ENCODE results near the gene TRIM14. TPM values are rescaled to one million over a fixed set of nuclear protein-coding genes. Genes with fewer than 3 reads are reported as not detected.

Gene TRIM14
- polyA plus RNA-seq, 3 donors = 23.0 to 30.6 (median 28.5) TPM

DNA sequence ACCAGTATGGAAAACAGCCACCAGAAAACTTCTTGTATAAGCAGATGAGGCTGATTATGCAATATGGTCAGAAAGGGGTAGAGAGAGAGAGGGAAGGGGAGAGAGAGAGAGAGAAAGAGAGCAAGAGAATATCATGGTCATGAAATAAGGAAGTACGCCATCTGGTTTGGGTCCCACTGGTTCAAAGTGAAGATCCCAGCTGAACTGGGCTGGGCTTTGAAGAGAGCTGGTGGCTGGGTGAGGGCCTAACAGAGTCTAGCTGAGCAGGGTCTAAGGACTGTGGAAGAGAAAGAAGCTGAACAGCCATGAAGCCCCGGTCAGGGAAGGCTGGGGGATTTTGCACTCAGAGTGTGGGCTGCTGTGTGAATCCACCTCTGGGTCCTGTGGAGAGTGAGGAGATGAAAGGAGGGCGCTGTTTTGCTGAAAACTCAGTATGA, 14.6 kb downstream of the TRIM14 start:
- Histone ChIP-seq H3K4me1 (ENCODE audit: control insufficient read depth in 1 of 2, insufficient read depth in 2 of 2, low read length in 2 of 2) (peaks cover 60 to 65% of the 10 kb centered on the region in 2 donors), H3K27ac (ENCODE audit: low read depth in 1 of 2, low read length in 2 of 2) (peak overlapping the region; percentile 72 to 83), H2AFZ (ENCODE audit: insufficient read depth, low read depth, low read length, poor library complexity, severe bottlenecking) (peak overlapping the region; percentile 76), H3K9ac (ENCODE audit: insufficient read depth, low read length, poor library complexity, severe bottlenecking) (no peak overlapping the region), H3K9me3 (replicated peaks in 1 of 2; ENCODE audit: control insufficient read depth in 1 of 2, insufficient read depth in 1 of 2, low read length in 2 of 2) (no peaks in the 10 kb centered on the region), H3K4me3 (replicated peaks in 1 of 3; ENCODE audit: low read depth in 2 of 3, low read length in 3 of 3) (peak overlapping the region in 1 of 3 experiments; percentile 38), H3K4me2 (replicated peaks; ENCODE audit: extremely low read depth, low read length, poor library complexity, severe bottlenecking) (peak overlapping the region; percentile 27), H3K79me2 (ENCODE audit: insufficient read depth, low read length) (peaks cover 85% of the 10 kb centered on the region), H3K36me3 (replicated peaks in 1 of 2; ENCODE audit: control insufficient read depth in 1 of 2, insufficient read depth in 2 of 2, low read length in 2 of 2) (peaks cover 19 to 35% of the 10 kb centered on the region in 2 donors), H4K20me1 (ENCODE audit: insufficient read depth, low read length) (peaks cover 3% of the 10 kb centered on the region), H3K27me3 (ENCODE audit: control insufficient read depth in 2 of 2, insufficient read depth in 2 of 2, low read length in 2 of 2) (no peaks in the 10 kb centered on the region)
- Mint-ChIP-seq H3K4me3 (peak overlapping the region; percentile 10 to 83), H3K4me1 (peaks cover 67% of the 10 kb centered on the region), H3K36me3 (peaks cover 41 to 69% of the 10 kb centered on the region in 2 donors), H3K27ac (peak overlapping the region; percentile 84 to 94 (median 93)), H3K27me3 (ENCODE audit: low read depth in 3 of 3) (no peaks in the 10 kb centered on the region), H3K9me3 (no peaks in the 10 kb centered on the region)
- intact Hi-C loops (cut with micrococcal nuclease) = no loop called here
- DNase-seq = peak; percentile 45 to 55 (median 52)
- WGBS (ENCODE audit: insufficient coverage) = 0% methylated on average over 1 of the region's 3 CpGs
- TF ChIP-seq, protein P1, sequence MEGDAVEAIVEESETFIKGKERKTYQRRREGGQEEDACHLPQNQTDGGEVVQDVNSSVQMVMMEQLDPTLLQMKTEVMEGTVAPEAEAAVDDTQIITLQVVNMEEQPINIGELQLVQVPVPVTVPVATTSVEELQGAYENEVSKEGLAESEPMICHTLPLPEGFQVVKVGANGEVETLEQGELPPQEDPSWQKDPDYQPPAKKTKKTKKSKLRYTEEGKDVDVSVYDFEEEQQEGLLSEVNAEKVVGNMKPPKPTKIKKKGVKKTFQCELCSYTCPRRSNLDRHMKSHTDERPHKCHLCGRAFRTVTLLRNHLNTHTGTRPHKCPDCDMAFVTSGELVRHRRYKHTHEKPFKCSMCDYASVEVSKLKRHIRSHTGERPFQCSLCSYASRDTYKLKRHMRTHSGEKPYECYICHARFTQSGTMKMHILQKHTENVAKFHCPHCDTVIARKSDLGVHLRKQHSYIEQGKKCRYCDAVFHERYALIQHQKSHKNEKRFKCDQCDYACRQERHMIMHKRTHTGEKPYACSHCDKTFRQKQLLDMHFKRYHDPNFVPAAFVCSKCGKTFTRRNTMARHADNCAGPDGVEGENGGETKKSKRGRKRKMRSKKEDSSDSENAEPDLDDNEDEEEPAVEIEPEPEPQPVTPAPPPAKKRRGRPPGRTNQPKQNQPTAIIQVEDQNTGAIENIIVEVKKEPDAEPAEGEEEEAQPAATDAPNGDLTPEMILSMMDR (IDR thresholded peaks at IDR 0.05) = no peak

DNA sequence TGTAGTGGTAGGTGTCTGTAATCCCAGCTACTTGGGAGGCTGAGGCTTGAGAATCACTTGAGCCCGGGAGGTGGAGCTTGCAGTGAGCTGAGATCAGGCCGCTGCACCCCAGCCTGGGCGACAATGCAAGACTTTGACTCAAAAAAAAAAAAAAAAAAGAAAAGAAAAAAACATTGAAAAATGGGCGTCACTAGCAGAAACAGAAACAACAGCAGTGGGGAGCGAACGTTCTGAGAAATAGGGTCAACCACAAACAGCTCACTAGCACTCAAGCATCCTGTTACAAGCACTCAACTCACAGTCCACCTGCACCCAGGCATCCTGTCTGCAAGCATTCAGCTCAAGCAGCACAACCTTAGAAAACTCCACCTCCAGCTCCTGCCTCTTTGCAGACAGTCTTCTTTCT, 17.2 kb downstream of the TRIM14 start:
- Histone ChIP-seq H3K4me1 (ENCODE audit: control insufficient read depth in 1 of 2, insufficient read depth in 2 of 2, low read length in 2 of 2) (peaks cover 34 to 39% of the 10 kb centered on the region in 2 donors), H3K36me3 (replicated peaks in 1 of 2; ENCODE audit: control insufficient read depth in 1 of 2, insufficient read depth in 2 of 2, low read length in 2 of 2) (peaks cover 37 to 54% of the 10 kb centered on the region in 2 donors), H3K4me2 (replicated peaks; ENCODE audit: extremely low read depth, low read length, poor library complexity, severe bottlenecking) (no peak overlapping the region), H3K9ac (ENCODE audit: insufficient read depth, low read length, poor library complexity, severe bottlenecking) (no peak overlapping the region), H3K27ac (ENCODE audit: low read depth in 1 of 2, low read length in 2 of 2) (peak overlapping the region in 1 of 2 donors; percentile 6), H3K4me3 (replicated peaks in 1 of 3; ENCODE audit: low read depth in 2 of 3, low read length in 3 of 3) (no peak overlapping the region), H2AFZ (ENCODE audit: insufficient read depth, low read depth, low read length, poor library complexity, severe bottlenecking) (peak overlapping the region; percentile 34), H3K9me3 (replicated peaks in 1 of 2; ENCODE audit: control insufficient read depth in 1 of 2, insufficient read depth in 1 of 2, low read length in 2 of 2) (no peaks in the 10 kb centered on the region), H4K20me1 (ENCODE audit: insufficient read depth, low read length) (peaks cover 3% of the 10 kb centered on the region), H3K79me2 (ENCODE audit: insufficient read depth, low read length) (peaks cover 75% of the 10 kb centered on the region), H3K27me3 (ENCODE audit: control insufficient read depth in 2 of 2, insufficient read depth in 2 of 2, low read length in 2 of 2) (no peaks in the 10 kb centered on the region)
- no peaks in the 10 kb centered on the region for H3K27me3 Mint-ChIP-seq (ENCODE audit: low read depth in 3 of 3)
- H3K36me3 Mint-ChIP-seq = peaks cover 53 to 80% of the 10 kb centered on the region in 2 donors
- WGBS (ENCODE audit: insufficient coverage) = 0% methylated on average over 5 of the region's 6 CpGs
- intact Hi-C loops (cut with micrococcal nuclease) = no loop called here
- peak overlapping the region; percentile 43 to 88 (median 69) for H3K27ac Mint-ChIP-seq
- no peak for DNase-seq
- H3K4me1 Mint-ChIP-seq = peaks cover 41% of the 10 kb centered on the region
- H3K4me3 Mint-ChIP-seq = peak overlapping the region in 1 of 2 donors; percentile 25
- H3K9me3 Mint-ChIP-seq = no peaks in the 10 kb centered on the region
- TF ChIP-seq, protein P1 (IDR thresholded peaks at IDR 0.05) = no peak

Measured in CD14-positive monocyte (primary cell).